Endothelial cell of coronary artery (primary cell): ENCODE results near the gene ZNF180. TPM values are rescaled to one million over a fixed set of nuclear protein-coding genes. Genes with fewer than 3 reads are reported as not detected.

Experiments
- total RNA-seq: library from RNA; depleted of rRNA; stranded (reverse); fragments of >200 nt; gene quantifications from 2 replicates; pipeline ENCODE4 v1.2.3, GENCODE V29; 2014

ZNF180 gene
- total RNA-seq = 7.3 and 7.9 TPM in 2 replicates

DNA sequence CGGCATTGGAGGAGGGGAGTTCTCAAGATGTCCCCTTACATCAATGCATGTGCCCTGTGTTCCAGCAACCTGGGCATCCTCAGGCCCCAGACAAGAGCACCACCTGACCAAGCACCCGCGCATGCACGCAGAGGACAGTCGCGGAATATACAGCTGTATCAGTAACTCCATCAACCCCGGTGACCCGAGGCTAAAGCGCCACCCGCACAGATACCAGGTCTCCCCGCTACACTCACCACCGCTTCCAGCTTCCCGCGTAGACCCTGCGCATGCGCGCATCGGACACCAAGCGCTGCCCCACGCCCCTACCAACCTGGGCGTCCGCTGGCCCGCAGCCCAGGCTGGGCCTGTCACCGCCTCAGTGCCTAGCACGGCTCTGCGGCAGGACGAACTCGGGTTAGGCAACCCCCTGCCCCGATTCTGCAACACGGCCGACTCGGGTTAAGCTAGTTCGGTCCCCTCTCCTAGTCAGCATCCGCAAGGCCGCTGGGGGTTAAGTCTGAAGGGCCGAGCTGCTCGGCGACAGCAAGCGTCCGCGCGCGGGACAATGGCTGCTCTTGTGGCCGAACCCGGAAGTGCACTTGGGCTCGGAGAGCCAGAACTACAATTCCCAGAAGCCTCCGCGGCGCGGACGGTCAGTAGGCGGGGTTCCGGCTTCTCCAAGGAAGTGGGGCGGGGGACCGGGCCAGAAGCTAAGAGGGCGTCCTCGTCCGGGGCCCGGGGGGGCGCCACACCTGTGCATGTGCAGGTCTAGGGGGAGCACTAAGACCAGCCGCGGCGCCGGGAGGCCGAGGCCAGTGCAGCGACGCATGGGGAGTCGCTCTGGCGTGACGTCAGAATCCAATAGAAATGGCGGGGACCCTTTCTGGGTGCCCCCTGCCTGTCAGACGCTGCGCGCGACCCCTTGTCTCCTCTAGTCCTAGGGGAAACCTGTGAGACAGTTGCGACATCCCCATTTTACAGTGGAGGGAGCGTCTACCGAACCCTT lies at the start of gene ZNF180:
Gene ZNF180, minus strand, starts transcription at position 561 of the 988 bp plus-strand sequence. CDS start 3,188 bp downstream, outside the sequence.

GRCh38 chr19:44529536-44529935 lies 29.2 kb upstream of the ZNF180 start, which contains the start of gene CEACAM20:
CEACAM20 (minus strand) TSS chr19:44529675; CDS start chr19:44529509, 166 bp downstream.

GRCh38 chr19:44447916-44448674 lies 52.2 kb downstream of the ZNF180 start, which contains the start of gene ZNF229:
ZNF229 (minus strand) TSS chr19:44448472; CDS start chr19:44442847, 5,625 bp downstream.

Other genes with a start within 250 kb of the ZNF180 start
- gene ZNF233, start 240.6 kb downstream of the ZNF180 start, total RNA-seq = 1.3 and 2.7 TPM in 2 replicates
- 3.8 and 5.1 TPM in 2 replicates for gene ZNF235, start 195.5 kb downstream of the ZNF180 start, total RNA-seq
- gene ZNF112, start 143.8 kb downstream of the ZNF180 start, total RNA-seq = 6.1 and 10.1 TPM in 2 replicates
- gene ZNF285, start 98.9 kb downstream of the ZNF180 start, total RNA-seq = 2.8 and 4.7 TPM in 2 replicates
- 11.2 and 18.0 TPM in 2 replicates for gene ZNF229, start 52.0 kb downstream of the ZNF180 start, total RNA-seq
- 0.09 TPM in 1 of 2 replicates, not detected in the other for gene CEACAM20, start 29.2 kb upstream of the ZNF180 start, total RNA-seq
- gene IGSF23, start 113.0 kb upstream of the ZNF180 start, total RNA-seq = 0.27 and 0.28 TPM in 2 replicates
- 113 and 246 TPM in 2 replicates for gene PVR, start 143.4 kb upstream of the ZNF180 start, total RNA-seq
- gene CEACAM19, start 171.0 kb upstream of the ZNF180 start, total RNA-seq = 1.3 and 1.5 TPM in 2 replicates
- 0.09 TPM in 1 of 2 replicates, not detected in the other for gene CEACAM16, start 198.6 kb upstream of the ZNF180 start, total RNA-seq
- 2.2 and 7.0 TPM in 2 replicates for gene BCL3, start 248.2 kb upstream of the ZNF180 start, total RNA-seq